ENCODE results near the gene DLG2.

- no peak for TF ChIP-seq POLR2A (IDR thresholded peaks at IDR 0.05; ENCODE audit: low read depth, low read length)
- no peak for TF ChIP-seq SPI1 (IDR thresholded peaks at IDR 0.05; ENCODE audit: low read depth, low read length)
Observed at GRCh38 chr11:84211896-84212295, 1415.2 kb downstream of the DLG2 start.

Measured in GM12891 (cell line).